IPS-20b (cell line): ENCODE measurements around the gene PACRG.

Experiments
- H3K27ac ChIP-seq: one replicate; pipeline ENCODE4 v1.5.1; 2013; ENCODE audit warnings: low read length
- H3K27me3 ChIP-seq: 2 replicates; pipeline ENCODE4 v1.6.1; 2013; ENCODE audit warnings: mild to moderate bottlenecking, low read length, inconsistent platforms; ENCODE audit not compliant: insufficient read depth
- H3K36me3 ChIP-seq: 2 replicates; pipeline ENCODE4 v1.6.1; 2013; ENCODE audit warnings: low read depth, mild to moderate bottlenecking, inconsistent platforms, low read length, moderate library complexity; ENCODE audit not compliant: insufficient read depth
- H3K4me1 ChIP-seq: 2 replicates; pipeline ENCODE4 v1.6.1; 2013; ENCODE audit warnings: mild to moderate bottlenecking, control low read depth, inconsistent platforms, low read length, moderate library complexity; ENCODE audit not compliant: insufficient read depth
- H3K4me3 ChIP-seq: 2 replicates; pipeline ENCODE4 v1.5.1; 2013; ENCODE audit warnings: mild to moderate bottlenecking, low read length, inconsistent platforms
- H3K9ac ChIP-seq: 2 replicates; pipeline ENCODE4 v1.6.1; 2013; ENCODE audit warnings: low read depth, mild to moderate bottlenecking, inconsistent platforms, low read length, moderate library complexity
- H3K9me3 ChIP-seq: 2 replicates; pipeline ENCODE4 v1.6.1; 2013; ENCODE audit warnings: mild to moderate bottlenecking, low read depth, low read length, inconsistent platforms; ENCODE audit not compliant: insufficient read depth

The PACRG gene

DNA sequence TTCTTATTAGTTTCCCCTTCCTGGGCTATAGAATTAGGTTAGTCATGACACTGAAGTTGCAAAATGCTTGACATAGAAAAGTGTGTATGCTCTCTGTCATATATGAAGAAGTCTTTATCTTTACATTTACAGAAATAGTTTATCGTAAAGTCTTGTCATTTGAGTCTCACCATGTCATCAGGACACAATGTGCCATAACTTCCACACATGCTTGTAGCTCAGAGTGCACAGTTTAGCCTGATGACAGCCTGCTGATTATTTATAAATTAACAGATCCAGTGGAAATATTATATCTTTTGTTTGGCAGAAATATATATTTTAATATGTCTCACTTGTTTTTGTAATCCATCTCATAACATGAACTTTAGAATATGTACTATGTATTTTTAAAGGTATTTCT, 399.8 kb downstream of the PACRG start:
- Histone ChIP-seq H3K27ac (no peak overlapping the region), H3K4me1 (peaks cover 21% of the 10 kb centered on the region; the same call in 1 of the 2 replicates), H3K36me3 (no peaks in the 10 kb centered on the region), H3K27me3 (no peaks in the 10 kb centered on the region), H3K9me3 (no peaks in the 10 kb centered on the region), H3K9ac (no peak overlapping the region), H3K4me3 (no peak overlapping the region)

DNA sequence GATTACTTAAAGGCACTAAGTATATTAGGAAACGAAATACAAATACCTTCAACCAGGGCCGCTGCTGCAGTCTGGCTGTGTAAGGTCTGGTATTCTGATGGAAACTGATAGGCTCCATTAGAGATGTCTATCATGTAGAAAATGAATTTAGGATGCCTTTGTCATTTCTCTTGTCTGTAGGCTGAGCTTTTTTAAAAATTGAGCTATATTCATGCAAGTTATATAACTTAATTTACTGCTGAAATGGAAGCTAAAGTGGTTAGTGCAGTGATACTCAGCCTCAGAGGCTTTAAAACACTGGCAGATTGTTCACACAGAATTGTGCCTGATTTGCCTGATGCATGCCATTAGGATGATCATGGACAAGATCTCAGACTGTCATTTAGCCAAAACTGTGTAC, 400.6 kb downstream of the PACRG start:
- no peaks in the 10 kb centered on the region for H3K36me3 ChIP-seq
- H3K4me1 ChIP-seq = peaks cover 17% of the 10 kb centered on the region; the same call in 1 of the 2 replicates
- no peak overlapping the region for H3K27ac ChIP-seq
- H3K9ac ChIP-seq = no peak overlapping the region; the same call in 1 of the 2 replicates
- no peaks in the 10 kb centered on the region for H3K9me3 ChIP-seq
- H3K4me3 ChIP-seq = no peak overlapping the region
- H3K27me3 ChIP-seq = no peaks in the 10 kb centered on the region

DNA sequence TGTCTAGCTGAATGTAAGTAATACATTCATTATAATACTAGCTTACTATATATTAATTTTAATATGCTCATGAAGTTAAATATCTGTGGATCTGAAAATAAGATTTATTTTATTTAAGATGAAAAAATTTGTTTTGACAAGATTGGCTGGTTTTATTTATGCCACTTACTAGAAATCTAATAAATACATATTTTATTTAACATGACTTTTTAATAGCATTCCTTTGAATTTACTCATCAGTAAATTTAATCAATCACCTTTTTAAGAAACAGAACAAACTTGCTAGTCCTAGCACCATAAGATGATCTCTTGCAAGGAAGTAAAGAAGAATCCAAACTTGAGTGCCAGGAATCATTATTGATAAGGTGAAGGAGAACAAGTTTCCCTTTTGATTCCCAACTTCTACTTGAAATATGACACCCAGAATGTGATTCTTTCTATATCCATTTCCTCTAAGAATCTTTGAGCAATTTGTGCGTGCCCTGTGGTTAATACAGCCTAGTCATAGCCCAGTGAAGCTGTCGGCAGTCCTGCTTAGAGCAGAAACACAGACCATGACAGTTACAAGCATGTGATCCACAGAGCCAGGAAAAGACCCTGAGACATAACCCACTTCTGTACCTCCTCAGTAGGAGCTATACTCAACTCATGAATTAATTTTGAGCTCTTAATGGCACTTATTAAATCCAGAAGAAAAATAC, 404.4 kb downstream of the PACRG start:
- H3K4me3 ChIP-seq = no peak overlapping the region
- no peaks in the 10 kb centered on the region for H3K9me3 ChIP-seq
- H3K27me3 ChIP-seq = no peaks in the 10 kb centered on the region
- H3K36me3 ChIP-seq = no peaks in the 10 kb centered on the region
- peaks cover 12% of the 10 kb centered on the region; the same call in 1 of the 2 replicates for H3K4me1 ChIP-seq
- H3K9ac ChIP-seq = no peak overlapping the region
- no peak overlapping the region for H3K27ac ChIP-seq

DNA sequence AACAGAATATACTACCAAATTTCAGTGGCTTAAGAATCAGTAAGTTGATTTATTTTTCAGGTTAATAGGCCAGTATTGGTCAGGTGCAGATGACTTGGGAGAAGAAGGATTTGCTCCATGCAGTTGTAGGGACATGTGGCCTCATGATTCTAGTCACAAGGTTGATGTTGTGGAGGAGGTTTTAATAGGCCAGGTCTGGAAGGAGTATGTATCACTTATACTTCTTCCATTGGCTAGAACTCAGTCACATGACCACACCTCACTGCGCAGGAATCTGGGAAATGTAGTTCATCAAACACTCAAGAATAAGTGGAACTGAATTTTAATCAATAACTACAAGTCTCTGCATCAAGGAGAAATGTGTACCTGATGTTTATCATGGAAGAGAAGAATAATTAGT, 405.2 kb downstream of the PACRG start:
- Histone ChIP-seq H3K27me3 (no peaks in the 10 kb centered on the region), H3K4me1 (peaks cover 12% of the 10 kb centered on the region; the same call in 1 of the 2 replicates), H3K9ac (no peak overlapping the region), H3K36me3 (no peaks in the 10 kb centered on the region), H3K4me3 (no peak overlapping the region), H3K27ac (no peak overlapping the region), H3K9me3 (no peaks in the 10 kb centered on the region)

DNA sequence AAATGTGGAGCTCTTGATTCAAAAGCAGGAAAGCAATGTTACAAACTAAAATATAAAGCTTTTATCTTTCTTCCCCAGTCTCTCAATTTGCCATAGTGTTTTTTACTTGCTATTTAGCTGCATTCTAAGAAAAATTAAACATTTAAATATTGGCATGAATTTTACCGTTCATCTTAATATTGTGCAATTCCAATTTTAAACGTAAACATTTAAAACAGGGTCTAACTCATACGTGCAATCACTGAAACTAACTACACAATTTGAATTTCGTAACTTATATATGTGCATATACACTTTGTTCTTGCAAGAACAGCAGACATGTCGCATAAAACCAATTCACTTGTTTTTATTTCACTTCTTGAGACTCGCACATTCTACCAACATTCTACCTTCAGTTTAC, 405.9 kb downstream of the PACRG start:
- no peak overlapping the region for H3K4me3 ChIP-seq
- peaks cover 5% of the 10 kb centered on the region; the same call in 1 of the 2 replicates for H3K4me1 ChIP-seq
- no peaks in the 10 kb centered on the region for H3K9me3 ChIP-seq
- no peaks in the 10 kb centered on the region for H3K36me3 ChIP-seq
- no peak overlapping the region for H3K9ac ChIP-seq
- H3K27ac ChIP-seq = no peak overlapping the region
- no peaks in the 10 kb centered on the region for H3K27me3 ChIP-seq

DNA sequence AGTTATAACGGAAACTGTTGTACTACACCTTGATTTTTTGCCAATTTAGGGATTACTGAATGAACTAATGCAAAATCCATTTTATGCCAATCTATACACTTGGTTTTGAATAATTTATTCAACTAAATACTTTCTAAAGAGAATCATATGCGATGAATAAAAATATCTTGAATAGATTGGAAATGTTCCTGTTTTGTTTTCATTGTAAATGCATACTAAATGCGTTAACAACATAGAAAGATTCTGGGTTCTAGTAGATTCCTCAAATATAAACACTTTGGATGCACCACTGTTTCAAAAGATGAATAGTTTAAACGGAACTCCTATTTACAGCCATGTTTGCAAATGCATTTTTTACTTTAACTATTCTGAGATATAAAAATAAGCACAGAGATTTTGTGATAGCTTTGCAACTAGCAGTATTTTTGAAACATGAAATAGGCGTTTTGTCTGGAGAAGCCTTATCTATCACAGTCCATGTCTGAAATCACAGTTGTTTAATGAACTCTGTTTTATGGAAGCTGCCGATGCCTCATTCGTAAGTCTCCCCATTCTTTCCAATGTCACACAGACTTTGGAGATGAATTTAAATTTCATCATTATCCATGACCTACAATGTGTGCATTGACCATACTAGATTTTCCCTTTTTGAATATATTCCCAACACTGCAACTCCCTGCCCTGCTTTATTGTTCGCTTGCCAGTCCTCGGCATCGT, 409.1 kb downstream of the PACRG start:
- Histone ChIP-seq H3K27ac (no peak overlapping the region), H3K9me3 (no peaks in the 10 kb centered on the region), H3K4me3 (no peak overlapping the region), H3K4me1 (no peaks in the 10 kb centered on the region), H3K27me3 (no peaks in the 10 kb centered on the region), H3K9ac (no peak overlapping the region), H3K36me3 (no peaks in the 10 kb centered on the region)

DNA sequence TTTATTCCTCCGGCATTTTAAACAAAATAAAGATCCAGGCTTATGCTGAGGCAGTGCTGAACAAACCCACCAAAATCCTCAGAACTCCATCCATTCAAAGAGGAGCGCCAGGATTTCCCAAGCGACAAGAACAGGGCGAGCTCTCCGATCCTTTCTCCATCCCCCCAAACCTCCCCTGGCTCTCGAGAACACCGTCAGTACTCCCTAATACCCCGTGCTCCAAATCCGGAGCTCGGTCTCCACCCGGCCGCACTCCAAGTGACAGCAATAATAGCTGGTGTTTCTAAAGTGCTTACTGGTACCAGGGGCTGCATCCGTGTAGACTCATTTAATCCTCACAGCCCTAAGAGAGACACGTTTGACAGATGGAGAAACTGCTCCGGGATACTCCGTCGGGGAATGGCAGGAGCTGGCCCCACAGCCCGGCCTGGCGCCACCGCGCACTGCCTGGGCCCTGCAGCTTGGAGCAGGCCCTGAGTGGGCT, 409.7 kb downstream of the PACRG start:
- Histone ChIP-seq H3K9me3 (no peaks in the 10 kb centered on the region), H3K27me3 (no peaks in the 10 kb centered on the region), H3K27ac (no peak overlapping the region), H3K9ac (no peak overlapping the region), H3K36me3 (no peaks in the 10 kb centered on the region), H3K4me3 (no peak overlapping the region), H3K4me1 (no peaks in the 10 kb centered on the region)

DNA sequence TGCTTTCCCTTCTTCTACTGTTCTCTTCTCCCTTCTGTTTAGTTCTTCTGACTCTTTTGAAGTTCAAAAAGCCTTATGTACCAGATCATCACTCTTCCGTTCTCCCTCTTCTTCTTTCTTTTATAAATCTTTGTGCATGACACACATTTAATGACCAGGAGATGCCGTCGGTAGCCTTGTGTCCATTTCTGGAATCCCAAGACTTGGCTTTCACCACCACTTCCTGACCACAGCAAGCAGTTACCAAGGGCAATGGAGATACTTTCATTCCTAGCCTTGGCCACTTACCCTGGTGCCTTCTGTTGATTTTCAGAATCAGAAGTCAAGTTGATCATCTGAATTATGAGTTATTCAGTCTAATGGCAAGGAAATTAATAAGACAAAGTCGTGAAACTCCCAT, 418.3 kb downstream of the PACRG start:
- Histone ChIP-seq H3K27ac (no peak overlapping the region), H3K9me3 (no peaks in the 10 kb centered on the region), H3K9ac (no peak overlapping the region), H3K4me1 (no peaks in the 10 kb centered on the region), H3K27me3 (no peaks in the 10 kb centered on the region), H3K4me3 (no peak overlapping the region), H3K36me3 (no peaks in the 10 kb centered on the region)

DNA sequence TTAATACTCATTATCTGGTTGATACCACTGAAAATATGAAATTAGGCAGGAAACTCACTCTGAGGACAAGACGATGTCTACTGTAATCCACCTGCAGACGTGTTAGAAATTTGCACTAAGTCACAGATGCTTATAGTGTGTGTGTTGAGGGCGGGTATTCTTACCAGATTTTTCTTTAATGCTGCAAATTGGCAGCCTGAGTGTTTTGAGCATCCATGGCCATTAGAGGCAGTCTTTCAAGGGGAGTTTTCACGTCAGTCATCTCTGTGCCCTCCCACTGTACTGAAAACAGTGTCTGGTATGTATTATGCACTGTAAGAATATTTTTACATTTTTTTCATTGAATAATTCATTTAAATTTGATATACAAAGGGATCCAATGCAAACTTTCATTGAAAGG, 420.2 kb downstream of the PACRG start:
- Histone ChIP-seq H3K9me3 (no peaks in the 10 kb centered on the region), H3K4me1 (peaks cover 5% of the 10 kb centered on the region; the same call in 1 of the 2 replicates), H3K4me3 (no peak overlapping the region), H3K27me3 (no peaks in the 10 kb centered on the region), H3K36me3 (no peaks in the 10 kb centered on the region), H3K9ac (no peak overlapping the region), H3K27ac (no peak overlapping the region)

DNA sequence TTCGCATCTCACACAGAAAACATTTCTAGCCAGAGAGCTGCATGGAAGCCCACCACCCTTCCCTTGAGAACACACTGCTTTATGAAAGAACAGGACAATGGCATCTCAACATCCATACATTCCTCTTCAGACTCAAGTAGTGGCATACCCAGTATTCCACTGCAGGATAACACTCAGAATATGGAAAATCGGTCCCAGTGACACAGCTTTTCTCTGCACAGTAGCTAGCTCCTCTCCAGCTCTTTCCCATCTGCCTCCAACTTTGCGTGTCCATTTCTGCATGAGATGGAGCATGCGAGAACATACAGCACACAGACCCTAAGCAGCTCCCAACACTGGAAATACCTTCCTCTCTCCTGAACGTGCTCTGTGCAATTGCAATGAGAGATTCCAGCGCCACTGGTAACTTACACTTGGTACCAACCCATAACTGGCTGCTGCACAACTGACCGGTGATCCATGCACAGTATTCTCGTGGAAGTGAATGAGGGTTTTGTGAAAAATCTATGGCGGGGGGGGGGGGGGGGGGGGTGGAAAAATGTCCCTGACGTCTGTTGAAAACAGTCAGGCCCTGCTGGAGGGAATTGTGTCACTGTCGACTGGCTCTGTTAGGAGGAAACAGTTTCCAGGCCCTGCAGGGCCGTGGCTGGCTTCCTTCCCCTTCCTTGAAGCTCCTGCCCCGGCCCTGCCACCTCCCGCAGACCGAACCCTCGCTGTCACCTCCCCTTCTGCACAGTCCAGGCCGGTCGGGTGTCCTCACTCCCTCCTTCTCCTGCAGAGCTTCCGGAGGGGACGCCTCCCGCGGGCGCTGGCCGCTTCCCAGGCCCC, 420.9 kb downstream of the PACRG start:
- H3K9ac ChIP-seq = no peak overlapping the region
- H3K36me3 ChIP-seq = no peaks in the 10 kb centered on the region
- no peak overlapping the region for H3K4me3 ChIP-seq
- H3K4me1 ChIP-seq = peaks cover 5% of the 10 kb centered on the region; the same call in 1 of the 2 replicates
- no peak overlapping the region for H3K27ac ChIP-seq
- H3K27me3 ChIP-seq = no peaks in the 10 kb centered on the region
- no peaks in the 10 kb centered on the region for H3K9me3 ChIP-seq

DNA sequence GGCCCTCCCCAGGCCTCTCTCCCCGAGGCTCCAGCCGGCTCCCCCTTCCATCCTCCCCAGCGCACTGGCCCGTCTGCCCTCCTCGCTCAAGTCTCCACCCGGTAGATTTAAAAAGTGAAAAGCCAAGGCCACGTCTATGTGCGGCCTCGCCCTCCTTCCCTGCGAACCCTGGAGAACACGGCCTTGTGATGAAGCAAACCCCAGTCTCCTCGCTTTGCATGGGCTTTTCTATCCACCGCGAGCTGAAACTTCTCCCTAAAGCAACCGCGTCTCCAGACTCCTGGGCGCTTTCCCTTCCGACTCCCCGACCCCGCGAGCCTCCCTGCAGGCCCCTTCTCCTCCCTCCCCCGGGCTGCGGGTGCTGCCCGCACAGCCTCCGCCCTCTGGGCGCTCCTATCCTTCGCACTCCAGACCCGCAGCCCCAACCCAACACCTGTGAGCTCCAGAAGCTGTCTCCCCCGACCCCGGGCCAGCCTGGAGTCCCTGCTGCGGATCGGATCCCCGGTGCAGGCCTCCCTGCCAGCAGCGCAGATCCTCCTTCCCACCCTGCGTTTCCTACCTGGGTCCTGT, 421.6 kb downstream of the PACRG start:
- Histone ChIP-seq H3K27ac (no peak overlapping the region), H3K36me3 (no peaks in the 10 kb centered on the region), H3K4me3 (no peak overlapping the region), H3K9ac (no peak overlapping the region), H3K9me3 (no peaks in the 10 kb centered on the region), H3K27me3 (no peaks in the 10 kb centered on the region), H3K4me1 (peaks cover 5% of the 10 kb centered on the region; the same call in 1 of the 2 replicates)
